ENCODE data around the gene LGR4. TPM values are rescaled to one million over a fixed set of nuclear protein-coding genes. Genes with fewer than 3 reads are reported as not detected.

The LGR4 gene
- total and polyA plus RNA-seq, 2 of the 13 experiments (the other 11 are each of a cell fraction or from before 2014, with no cell fraction given): 42.1 to 68.7 TPM

DNA sequence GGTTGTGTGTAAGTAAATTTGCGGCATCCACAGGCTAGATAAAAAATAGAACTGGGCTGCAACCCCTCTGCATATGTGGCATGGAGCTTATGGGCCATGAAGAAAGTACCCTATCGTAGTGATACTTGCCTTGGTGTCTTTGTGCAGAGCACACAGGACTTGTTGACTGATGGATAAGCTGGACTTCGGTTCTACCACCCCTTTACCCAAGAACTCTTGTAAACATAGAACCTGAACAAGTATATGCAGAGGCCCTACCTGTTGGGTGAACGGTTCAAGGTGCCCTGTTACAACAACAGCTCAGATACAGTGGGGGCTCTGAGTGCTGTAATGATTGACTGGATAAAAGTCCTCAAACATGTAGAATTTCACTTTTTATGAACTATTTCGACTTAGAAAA lies 3.0 kb upstream of the LGR4 start (continued):
- TF ChIP-seq TBL1XR1 (IDR thresholded peaks at IDR 0.05; ENCODE audit: borderline replicate concordance, low read length, partially characterized antibody) (no peak), ZNF570 (CRISPR knock-in tag; IDR thresholded peaks at IDR 0.05; ENCODE audit: borderline replicate concordance) (no peak), ZNF607 (CRISPR knock-in tag; IDR thresholded peaks at IDR 0.05; ENCODE audit: borderline replicate concordance) (no peak), BCL6 (CRISPR knock-in tag; IDR thresholded peaks at IDR 0.05) (peak; percentile 81), ZKSCAN5 (CRISPR knock-in tag; IDR thresholded peaks at IDR 0.05) (no peak), MZF1 (CRISPR knock-in tag; IDR thresholded peaks at IDR 0.05; ENCODE audit: borderline replicate concordance) (no peak), SNAPC2 (CRISPR knock-in tag; IDR thresholded peaks at IDR 0.05) (no peak), ZNF549 (CRISPR knock-in tag; IDR thresholded peaks at IDR 0.05) (no peak), GATA4 (IDR thresholded peaks at IDR 0.05; ENCODE audit: borderline replicate concordance, low read depth) (no peak; the same call in 1 of the 2 replicates), ZNF331 (CRISPR knock-in tag; IDR thresholded peaks at IDR 0.05) (peak; percentile 88), HDAC1 (CRISPR knock-in tag; IDR thresholded peaks at IDR 0.05) (peak; percentile 85), ZNF746 (CRISPR knock-in tag; IDR thresholded peaks at IDR 0.05) (no peak)
- TF ChIP-seq, protein P1, sequence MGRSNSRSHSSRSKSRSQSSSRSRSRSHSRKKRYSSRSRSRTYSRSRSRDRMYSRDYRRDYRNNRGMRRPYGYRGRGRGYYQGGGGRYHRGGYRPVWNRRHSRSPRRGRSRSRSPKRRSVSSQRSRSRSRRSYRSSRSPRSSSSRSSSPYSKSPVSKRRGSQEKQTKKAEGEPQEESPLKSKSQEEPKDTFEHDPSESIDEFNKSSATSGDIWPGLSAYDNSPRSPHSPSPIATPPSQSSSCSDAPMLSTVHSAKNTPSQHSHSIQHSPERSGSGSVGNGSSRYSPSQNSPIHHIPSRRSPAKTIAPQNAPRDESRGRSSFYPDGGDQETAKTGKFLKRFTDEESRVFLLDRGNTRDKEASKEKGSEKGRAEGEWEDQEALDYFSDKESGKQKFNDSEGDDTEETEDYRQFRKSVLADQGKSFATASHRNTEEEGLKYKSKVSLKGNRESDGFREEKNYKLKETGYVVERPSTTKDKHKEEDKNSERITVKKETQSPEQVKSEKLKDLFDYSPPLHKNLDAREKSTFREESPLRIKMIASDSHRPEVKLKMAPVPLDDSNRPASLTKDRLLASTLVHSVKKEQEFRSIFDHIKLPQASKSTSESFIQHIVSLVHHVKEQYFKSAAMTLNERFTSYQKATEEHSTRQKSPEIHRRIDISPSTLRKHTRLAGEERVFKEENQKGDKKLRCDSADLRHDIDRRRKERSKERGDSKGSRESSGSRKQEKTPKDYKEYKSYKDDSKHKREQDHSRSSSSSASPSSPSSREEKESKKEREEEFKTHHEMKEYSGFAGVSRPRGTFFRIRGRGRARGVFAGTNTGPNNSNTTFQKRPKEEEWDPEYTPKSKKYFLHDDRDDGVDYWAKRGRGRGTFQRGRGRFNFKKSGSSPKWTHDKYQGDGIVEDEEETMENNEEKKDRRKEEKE (IDR thresholded peaks at IDR 0.05): no peak
- TF ChIP-seq, protein P2, sequence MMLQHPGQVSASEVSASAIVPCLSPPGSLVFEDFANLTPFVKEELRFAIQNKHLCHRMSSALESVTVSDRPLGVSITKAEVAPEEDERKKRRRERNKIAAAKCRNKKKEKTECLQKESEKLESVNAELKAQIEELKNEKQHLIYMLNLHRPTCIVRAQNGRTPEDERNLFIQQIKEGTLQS (CRISPR knock-in tag; IDR thresholded peaks at IDR 0.05): no peak
- TF ChIP-seq, protein P3, sequence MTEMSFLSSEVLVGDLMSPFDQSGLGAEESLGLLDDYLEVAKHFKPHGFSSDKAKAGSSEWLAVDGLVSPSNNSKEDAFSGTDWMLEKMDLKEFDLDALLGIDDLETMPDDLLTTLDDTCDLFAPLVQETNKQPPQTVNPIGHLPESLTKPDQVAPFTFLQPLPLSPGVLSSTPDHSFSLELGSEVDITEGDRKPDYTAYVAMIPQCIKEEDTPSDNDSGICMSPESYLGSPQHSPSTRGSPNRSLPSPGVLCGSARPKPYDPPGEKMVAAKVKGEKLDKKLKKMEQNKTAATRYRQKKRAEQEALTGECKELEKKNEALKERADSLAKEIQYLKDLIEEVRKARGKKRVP (CRISPR knock-in tag; IDR thresholded peaks at IDR 0.05): peak in 1 of 2 experiments; percentile 55; a peak in 2 of 4 replicates
- TF ChIP-seq, protein P4, sequence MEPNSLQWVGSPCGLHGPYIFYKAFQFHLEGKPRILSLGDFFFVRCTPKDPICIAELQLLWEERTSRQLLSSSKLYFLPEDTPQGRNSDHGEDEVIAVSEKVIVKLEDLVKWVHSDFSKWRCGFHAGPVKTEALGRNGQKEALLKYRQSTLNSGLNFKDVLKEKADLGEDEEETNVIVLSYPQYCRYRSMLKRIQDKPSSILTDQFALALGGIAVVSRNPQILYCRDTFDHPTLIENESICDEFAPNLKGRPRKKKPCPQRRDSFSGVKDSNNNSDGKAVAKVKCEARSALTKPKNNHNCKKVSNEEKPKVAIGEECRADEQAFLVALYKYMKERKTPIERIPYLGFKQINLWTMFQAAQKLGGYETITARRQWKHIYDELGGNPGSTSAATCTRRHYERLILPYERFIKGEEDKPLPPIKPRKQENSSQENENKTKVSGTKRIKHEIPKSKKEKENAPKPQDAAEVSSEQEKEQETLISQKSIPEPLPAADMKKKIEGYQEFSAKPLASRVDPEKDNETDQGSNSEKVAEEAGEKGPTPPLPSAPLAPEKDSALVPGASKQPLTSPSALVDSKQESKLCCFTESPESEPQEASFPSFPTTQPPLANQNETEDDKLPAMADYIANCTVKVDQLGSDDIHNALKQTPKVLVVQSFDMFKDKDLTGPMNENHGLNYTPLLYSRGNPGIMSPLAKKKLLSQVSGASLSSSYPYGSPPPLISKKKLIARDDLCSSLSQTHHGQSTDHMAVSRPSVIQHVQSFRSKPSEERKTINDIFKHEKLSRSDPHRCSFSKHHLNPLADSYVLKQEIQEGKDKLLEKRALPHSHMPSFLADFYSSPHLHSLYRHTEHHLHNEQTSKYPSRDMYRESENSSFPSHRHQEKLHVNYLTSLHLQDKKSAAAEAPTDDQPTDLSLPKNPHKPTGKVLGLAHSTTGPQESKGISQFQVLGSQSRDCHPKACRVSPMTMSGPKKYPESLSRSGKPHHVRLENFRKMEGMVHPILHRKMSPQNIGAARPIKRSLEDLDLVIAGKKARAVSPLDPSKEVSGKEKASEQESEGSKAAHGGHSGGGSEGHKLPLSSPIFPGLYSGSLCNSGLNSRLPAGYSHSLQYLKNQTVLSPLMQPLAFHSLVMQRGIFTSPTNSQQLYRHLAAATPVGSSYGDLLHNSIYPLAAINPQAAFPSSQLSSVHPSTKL (CRISPR knock-in tag; IDR thresholded peaks at IDR 0.05): peak; percentile 93
- TF ChIP-seq, protein P5, sequence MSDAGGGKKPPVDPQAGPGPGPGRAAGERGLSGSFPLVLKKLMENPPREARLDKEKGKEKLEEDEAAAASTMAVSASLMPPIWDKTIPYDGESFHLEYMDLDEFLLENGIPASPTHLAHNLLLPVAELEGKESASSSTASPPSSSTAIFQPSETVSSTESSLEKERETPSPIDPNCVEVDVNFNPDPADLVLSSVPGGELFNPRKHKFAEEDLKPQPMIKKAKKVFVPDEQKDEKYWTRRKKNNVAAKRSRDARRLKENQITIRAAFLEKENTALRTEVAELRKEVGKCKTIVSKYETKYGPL (CRISPR knock-in tag; IDR thresholded peaks at IDR 0.05): no peak

Data from HepG2 (cell line).